Natural killer cell (primary cell): ENCODE measurements around the gene NDE1. TPM values are rescaled to one million over a fixed set of nuclear protein-coding genes. Genes with fewer than 3 reads are reported as not detected.
"Not testable (repeated sequence)": the region's sequence is repeated elsewhere in the genome, so short reads cannot be mapped to it uniquely, and the experiment has no call there.

Experiments
- ATAC-seq, 3 donors: fragments of 150-1000 bp in 2 of 3; fragments of 200-7000 bp in 1 of 3; cut with Tn5 transposase; 1 replicate in 1 of 3; 2 replicates in 2 of 3; pipeline ENCODE4 v1.10.0; 2021; ENCODE audit warnings: mild to moderate bottlenecking in 2 of 3, moderate library complexity in 2 of 3
- DNase-seq, 2 donors: peaks; one replicate each; pipeline versions ENCODE4 v3.0.0 to v3.0.0-alpha.2; 2013 to 2021; ENCODE audit warnings: mixed read lengths in 1 of 2
- H3K27ac ChIP-seq: one replicate; pipeline ENCODE4 v1.5.1; 2013; ENCODE audit warnings: mild to moderate bottlenecking, low read length
- H3K27me3 ChIP-seq: one replicate; pipeline ENCODE4 v1.6.1; 2013; ENCODE audit warnings: low read length; ENCODE audit not compliant: control insufficient read depth, insufficient read depth
- H3K36me3 ChIP-seq: one replicate; pipeline ENCODE4 v1.6.1; 2013; ENCODE audit warnings: low read length; ENCODE audit not compliant: control insufficient read depth, insufficient read depth
- H3K4me1 ChIP-seq: one replicate; pipeline ENCODE4 v1.6.1; 2013; ENCODE audit warnings: low read length; ENCODE audit not compliant: control insufficient read depth, insufficient read depth
- H3K4me3 ChIP-seq: one replicate; pipeline ENCODE4 v1.5.1; 2013; ENCODE audit warnings: low read length
- H3K9me3 ChIP-seq: one replicate; pipeline ENCODE4 v1.6.1; 2013; ENCODE audit warnings: low read length; ENCODE audit not compliant: control insufficient read depth, insufficient read depth
- H3K27ac Mint-ChIP-seq, 2 donors: one replicate each; pipeline ENCODE4 v1.8.0; 2022; ENCODE audit warnings: mild to moderate bottlenecking in 2 of 2, mixed read lengths in 2 of 2, moderate library complexity in 1 of 2
- H3K27me3 Mint-ChIP-seq, 2 donors: one replicate each; pipeline ENCODE4 v1.8.0; 2022; ENCODE audit warnings: low read depth in 2 of 2, mixed read lengths in 2 of 2
- H3K36me3 Mint-ChIP-seq: one replicate; pipeline ENCODE4 v1.8.0; 2022; ENCODE audit warnings: mixed read lengths
- H3K4me1 Mint-ChIP-seq, 2 donors: one replicate each; pipeline ENCODE4 v1.8.0; 2022; ENCODE audit warnings: mixed read lengths in 2 of 2
- H3K4me3 Mint-ChIP-seq: one replicate; pipeline ENCODE4 v1.8.0; 2022; ENCODE audit warnings: mild to moderate bottlenecking, moderate library complexity, mixed read lengths
- H3K9me3 Mint-ChIP-seq, 2 donors: one replicate each; pipeline ENCODE4 v1.8.0; 2022; ENCODE audit warnings: mixed read lengths in 2 of 2
- WGBS: methylation state at CpG from one replicate; pipeline ENCODE4 v1.1.7; 2013; ENCODE audit warnings: missing lambda C conversion rate; ENCODE audit not compliant: insufficient coverage; 5-methylcytosine and 5-hydroxymethylcytosine counted together
- intact Hi-C: fragments of 100-400 bp; cut with micrococcal nuclease; formaldehyde crosslinking; loops from one replicate; pipeline ENCODE4 v1.14.2; 2022
- total RNA-seq, 4 donors: library from RNA; stranded (reverse); fragments of 120-200 nt in 1 of 4; gene quantifications; one replicate each; pipeline versions ENCODE4 v1.2.3 to v1.2.4, GENCODE V29; 2013 to 2022
- TF ChIP-seq, protein P1 (sequence below): fragments of 200-600 bp; IDR thresholded peaks from one replicate; pipeline ENCODE4 v1.8.0; 2022; ENCODE audit warnings: antibody characterized with exemption

NDE1 gene
- total RNA-seq, 3 donors from 2014 or later (not counting 1 experiment from before 2014, with no cell fraction given): 104 to 118 (median 114) TPM

DNA sequence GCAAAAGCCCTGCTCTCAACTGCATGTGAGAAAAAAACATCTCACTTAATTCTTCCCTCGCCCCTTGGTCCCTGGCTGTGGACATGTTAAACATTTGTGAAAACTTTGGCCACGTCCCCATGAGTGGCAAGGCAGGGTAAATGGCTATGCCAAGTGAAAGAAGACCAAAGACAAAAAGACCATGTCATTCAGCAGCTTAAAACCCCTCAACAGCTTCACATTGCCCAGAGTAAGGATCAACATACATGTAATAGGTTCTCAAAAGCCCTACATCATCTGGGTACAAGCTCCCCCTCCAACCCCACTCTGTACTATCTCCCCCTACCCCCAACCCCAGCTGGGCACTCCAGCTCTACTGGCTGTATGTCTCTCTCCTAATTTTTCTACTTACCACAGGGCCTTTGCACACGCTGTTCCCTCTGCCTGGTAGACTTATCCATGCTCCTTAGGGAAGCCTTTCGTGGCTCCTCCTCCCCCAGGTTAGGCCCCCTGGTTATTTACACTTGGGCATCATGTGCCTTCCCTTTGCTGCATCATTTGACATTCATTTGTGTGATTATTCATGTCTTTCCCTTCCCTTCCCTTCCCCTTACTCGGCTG lies 75.7 kb downstream of the NDE1 start:
- ATAC-seq: no peak
- H3K27ac Mint-ChIP-seq: no peak overlapping the region
- H3K27me3 Mint-ChIP-seq: no peaks in the 10 kb centered on the region
- H3K9me3 Mint-ChIP-seq: no peaks in the 10 kb centered on the region
- no peak for DNase-seq
- H3K36me3 ChIP-seq: peaks cover 38% of the 10 kb centered on the region
- H3K9me3 ChIP-seq: no peaks in the 10 kb centered on the region
- H3K27me3 ChIP-seq: no peaks in the 10 kb centered on the region
- intact Hi-C loops: no loop called here
- H3K4me3 Mint-ChIP-seq: no peak overlapping the region
- no peaks in the 10 kb centered on the region for H3K4me1 ChIP-seq
- TF ChIP-seq, protein P1, sequence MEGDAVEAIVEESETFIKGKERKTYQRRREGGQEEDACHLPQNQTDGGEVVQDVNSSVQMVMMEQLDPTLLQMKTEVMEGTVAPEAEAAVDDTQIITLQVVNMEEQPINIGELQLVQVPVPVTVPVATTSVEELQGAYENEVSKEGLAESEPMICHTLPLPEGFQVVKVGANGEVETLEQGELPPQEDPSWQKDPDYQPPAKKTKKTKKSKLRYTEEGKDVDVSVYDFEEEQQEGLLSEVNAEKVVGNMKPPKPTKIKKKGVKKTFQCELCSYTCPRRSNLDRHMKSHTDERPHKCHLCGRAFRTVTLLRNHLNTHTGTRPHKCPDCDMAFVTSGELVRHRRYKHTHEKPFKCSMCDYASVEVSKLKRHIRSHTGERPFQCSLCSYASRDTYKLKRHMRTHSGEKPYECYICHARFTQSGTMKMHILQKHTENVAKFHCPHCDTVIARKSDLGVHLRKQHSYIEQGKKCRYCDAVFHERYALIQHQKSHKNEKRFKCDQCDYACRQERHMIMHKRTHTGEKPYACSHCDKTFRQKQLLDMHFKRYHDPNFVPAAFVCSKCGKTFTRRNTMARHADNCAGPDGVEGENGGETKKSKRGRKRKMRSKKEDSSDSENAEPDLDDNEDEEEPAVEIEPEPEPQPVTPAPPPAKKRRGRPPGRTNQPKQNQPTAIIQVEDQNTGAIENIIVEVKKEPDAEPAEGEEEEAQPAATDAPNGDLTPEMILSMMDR: no peak
- no peak overlapping the region for H3K4me3 ChIP-seq
- H3K4me1 Mint-ChIP-seq: no peaks in the 10 kb centered on the region
- WGBS: 98% methylated on average over 5 of the region's 5 CpGs
- no peaks in the 10 kb centered on the region for H3K36me3 Mint-ChIP-seq
- no peak overlapping the region for H3K27ac ChIP-seq

GRCh38 chr16:15726715-15727114 lies 76.7 kb downstream of the NDE1 start:
- Mint-ChIP-seq H3K36me3 (no peaks in the 10 kb centered on the region), H3K4me1 (no peaks in the 10 kb centered on the region), H3K4me3 (no peak overlapping the region), H3K9me3 (no peaks in the 10 kb centered on the region), H3K27me3 (no peaks in the 10 kb centered on the region), H3K27ac (peak overlapping the region in 1 of 2 donors; percentile 44)
- Histone ChIP-seq H3K27me3 (no peaks in the 10 kb centered on the region), H3K9me3 (no peaks in the 10 kb centered on the region), H3K4me3 (no peak overlapping the region), H3K27ac (no peak overlapping the region), H3K36me3 (peaks cover 29% of the 10 kb centered on the region), H3K4me1 (no peaks in the 10 kb centered on the region)
- intact Hi-C loops: no loop called here
- TF ChIP-seq, protein P1: no peak
- 93% methylated on average over 18 of the region's 18 CpGs for WGBS
- DNase-seq (no peak), ATAC-seq (no peak)

DNA sequence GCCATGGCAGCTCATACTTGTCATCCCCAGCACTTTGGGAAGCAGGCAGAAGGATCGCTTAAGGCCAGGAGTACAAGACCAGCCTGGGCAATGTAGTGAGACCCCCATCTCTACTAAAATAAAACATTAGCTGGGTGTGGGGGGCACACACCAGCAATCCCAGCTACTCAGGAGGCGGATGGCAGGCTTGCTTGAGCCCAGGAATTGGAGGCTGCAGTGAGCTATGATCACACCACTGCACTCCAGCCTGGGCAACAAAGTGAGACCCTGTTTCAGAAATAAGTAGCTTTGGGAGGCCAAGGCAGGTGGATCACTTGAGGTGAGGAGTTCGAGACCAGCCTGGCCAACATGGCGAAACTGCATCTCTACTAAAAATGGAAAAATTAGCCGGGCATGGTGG lies 77.7 kb downstream of the NDE1 start:
- DNase-seq, H3K27ac Mint-ChIP-seq, intact Hi-C loops, ATAC-seq, H3K36me3 Mint-ChIP-seq, H3K4me1 ChIP-seq, H3K27me3 Mint-ChIP-seq, H3K9me3 ChIP-seq, H3K27me3 ChIP-seq, H3K4me3 ChIP-seq, H3K9me3 Mint-ChIP-seq, H3K27ac ChIP-seq, H3K4me3 Mint-ChIP-seq, H3K4me1 Mint-ChIP-seq: not testable (repeated sequence)
- H3K36me3 ChIP-seq: peaks cover 25% of the 10 kb centered on the region
- 96% methylated on average over 5 of the region's 5 CpGs for WGBS

DNA sequence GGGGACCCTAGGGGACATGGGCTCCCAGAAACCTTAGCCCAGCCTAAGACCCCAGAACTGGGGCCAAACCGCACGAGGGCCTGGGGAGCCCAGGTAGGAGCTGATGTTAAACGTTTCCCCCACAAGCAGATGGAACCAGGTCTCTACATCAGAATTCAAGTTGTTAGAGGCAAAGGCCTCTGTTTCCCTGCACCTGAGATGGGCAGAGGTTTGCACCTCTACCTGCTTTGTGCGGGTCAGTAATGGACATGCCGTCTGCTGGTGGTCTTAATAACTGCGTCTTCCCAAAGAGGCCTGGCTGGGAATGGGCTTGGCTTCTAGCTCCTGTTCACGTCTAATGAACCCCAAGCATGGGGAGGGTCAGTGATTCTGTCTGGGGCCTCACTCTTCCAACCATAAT lies 79.1 kb downstream of the NDE1 start:
- H3K27ac ChIP-seq: no peak overlapping the region
- Mint-ChIP-seq H3K27ac (no peak overlapping the region), H3K4me3 (no peak overlapping the region), H3K4me1 (no peaks in the 10 kb centered on the region), H3K36me3 (no peaks in the 10 kb centered on the region), H3K9me3 (no peaks in the 10 kb centered on the region), H3K27me3 (no peaks in the 10 kb centered on the region)
- H3K4me3 ChIP-seq: no peak overlapping the region
- 94% methylated on average over 7 of the region's 7 CpGs for WGBS
- no peaks in the 10 kb centered on the region for H3K27me3 ChIP-seq
- peaks cover 20% of the 10 kb centered on the region for H3K36me3 ChIP-seq
- TF ChIP-seq, protein P1: no peak
- no peaks in the 10 kb centered on the region for H3K9me3 ChIP-seq
- no peak for ATAC-seq
- no peaks in the 10 kb centered on the region for H3K4me1 ChIP-seq
- intact Hi-C loops: no loop called here
- no peak for DNase-seq
